Measurements from ENCODE around the gene SLC25A20.
A peak's percentile ranks its signal among the peaks of the same experiment; 100 is the strongest.
"Not testable (repeated sequence)": the region's sequence is repeated elsewhere in the genome, so short reads cannot be mapped to it uniquely, and the experiment has no call there.

The SLC25A20 gene

DNA sequence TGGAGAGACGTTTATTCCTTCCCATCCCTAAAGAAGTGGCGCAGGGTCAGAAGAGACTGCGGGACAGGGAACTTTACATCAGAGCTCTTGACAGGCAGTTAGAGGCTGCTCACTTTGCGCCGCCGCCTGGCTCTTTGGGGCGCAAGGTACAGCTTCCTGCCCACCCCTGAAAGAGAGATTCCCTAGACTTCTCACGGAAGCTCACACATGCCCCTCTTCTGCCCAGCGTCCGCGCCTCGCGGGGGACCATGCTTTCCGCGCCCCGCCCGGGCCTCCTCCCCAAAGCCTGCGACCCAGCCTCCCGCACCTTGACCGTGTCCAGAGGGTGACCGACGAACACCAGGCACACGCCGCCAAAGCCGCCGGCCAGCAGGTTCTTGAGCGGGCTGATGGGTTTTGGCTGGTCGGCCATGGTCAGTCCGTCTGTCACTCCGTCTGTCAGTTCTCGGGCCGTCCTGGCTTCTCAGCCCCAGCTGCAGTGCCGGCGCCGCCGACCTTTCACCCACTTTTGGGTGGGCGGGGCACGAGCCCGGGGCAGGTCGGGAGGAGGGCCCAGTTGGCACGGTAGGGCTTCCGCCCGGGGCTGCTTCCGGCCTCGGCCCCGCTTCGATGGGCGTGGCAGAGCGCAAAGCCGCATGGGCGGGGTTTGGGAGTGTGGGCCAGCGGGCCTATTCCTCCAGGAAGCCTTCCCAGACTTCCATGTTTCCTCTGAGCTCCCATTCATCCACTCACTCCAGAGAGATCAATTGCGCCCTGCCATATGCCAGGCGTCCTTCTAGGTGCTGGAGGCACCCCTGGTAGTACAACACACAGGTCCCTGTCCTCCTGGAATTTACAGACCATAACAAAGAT lies at the start of gene SLC25A20:
Gene SLC25A20, minus strand, starts transcription at position 500 of the 852 bp plus-strand sequence. Its CDS starts 88 bp downstream, at position 412.
- peak; percentile 70 for DNase-seq

DNA sequence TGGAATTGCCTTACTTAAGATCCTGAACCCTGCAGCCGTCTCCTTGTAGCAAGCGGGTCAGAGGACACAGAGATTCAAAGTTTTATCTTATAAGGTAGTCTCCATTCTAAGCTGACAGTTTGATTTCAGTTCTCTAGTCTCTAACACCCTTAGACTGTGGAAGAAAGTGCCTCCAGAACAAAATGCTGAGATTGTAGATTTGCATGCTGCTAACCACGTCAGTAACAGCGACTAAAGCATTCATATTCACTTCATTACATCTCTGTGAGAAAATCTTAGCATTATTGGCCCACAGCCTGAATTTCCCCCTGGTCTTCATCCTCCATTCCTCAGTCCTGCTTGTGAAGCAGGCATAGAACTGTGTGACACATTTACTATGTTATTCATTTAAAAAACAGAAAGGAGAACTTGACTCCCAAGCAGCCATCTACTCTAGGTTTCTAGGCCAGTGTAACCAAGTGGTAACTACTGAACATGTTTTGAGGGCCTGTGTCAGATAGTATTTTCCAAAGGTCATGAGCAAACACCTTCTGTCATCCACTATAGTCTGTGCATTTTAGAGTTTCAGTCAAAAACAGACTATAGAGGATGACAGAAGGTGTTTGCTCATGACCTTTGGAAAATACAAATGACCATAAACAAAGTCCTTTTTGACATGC lies 47.3 kb upstream of the SLC25A20 start:
- no peak for DNase-seq

DNA sequence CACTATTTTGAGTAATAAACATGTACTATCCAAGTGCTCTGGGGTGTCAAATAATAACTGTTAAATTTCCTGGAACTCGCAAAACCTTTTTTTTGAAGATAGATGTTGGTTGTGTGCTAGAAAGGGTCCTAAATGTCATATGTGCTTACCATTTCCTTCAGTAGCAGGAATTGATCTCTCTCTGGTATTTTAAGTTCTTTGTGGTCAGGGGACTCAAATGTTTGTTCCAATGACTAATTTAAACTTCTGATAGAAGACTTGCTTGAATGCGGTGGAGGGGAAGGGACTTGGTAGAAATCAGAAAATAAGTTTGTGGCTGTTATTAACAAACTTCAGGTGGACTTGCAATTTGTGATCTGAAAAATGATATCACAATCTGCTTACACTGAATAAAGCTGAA lies 46.8 kb upstream of the SLC25A20 start:
- no peak for DNase-seq

GRCh38 chr3:48938689-48939088 lies 40.0 kb upstream of the SLC25A20 start:
- DNase-seq, result no peak

DNA sequence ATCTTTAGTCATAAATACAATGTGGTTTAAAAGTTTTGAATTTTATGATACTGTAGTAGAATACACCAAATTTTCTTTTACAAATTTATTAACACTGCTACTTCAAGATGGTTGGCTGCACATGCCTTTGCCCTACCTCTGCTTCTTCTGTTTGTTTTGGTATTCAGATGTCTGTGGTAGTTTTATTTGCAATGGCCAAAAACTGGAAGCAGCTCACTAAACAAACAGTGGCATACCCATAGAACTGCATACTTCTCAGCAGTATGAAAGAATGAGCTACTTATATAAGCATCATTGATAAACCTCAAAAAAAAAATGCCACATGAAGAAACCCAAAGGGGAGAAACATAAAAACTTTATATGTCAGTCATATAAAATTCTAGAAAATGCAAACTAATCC lies 39.5 kb upstream of the SLC25A20 start:
- DNase-seq, result no peak

DNA sequence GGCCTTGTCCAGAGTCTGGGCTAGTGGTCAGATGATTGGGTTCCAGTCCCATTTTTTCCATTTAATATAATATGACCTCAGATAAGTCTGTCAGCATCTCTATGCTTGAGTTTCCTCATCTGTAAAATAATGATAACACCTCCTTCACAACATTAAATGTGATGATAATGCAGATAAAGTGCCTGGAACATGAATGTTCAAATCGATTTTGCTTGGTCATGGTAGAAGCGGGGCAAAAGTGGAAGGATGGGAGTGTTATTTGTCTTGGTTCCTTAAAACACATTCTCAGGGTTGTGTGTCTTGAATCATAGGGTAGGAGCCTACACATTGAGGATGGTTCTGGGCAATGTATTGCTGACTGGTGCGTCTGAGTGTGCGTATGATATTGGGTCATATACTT lies 36.8 kb upstream of the SLC25A20 start:
- no peak for DNase-seq

DNA sequence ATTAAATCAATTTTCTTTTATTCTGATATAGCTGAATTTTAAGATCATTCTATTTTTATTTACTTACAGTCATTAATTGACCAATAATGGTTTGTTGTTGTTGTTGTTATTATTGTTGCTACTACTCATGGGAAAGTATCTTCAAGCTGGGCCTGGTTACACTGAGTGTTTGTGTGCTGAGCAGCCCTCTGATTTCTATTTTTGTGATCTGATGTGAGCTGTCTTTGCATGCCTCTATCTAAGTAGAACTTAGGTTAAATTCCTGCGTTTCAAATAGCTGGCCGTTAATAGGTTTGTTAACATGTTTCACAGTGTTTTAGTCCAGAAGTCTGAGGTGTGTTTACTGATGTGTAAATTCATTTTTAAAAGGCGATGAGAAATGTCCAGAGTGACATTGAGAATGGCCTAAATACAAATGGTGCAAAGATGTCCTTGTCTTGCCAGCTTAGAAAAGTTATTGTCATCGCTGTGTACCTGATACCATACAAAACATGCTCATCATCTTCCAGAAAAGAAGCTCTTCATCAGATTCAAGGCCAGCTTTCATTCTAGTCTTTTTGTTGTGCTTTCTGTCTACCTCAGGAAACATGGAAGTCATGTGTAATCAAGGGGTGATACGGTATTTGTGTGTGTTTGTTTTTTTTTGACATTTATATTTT lies 35.8 kb upstream of the SLC25A20 start:
- DNase-seq, result no peak

DNA sequence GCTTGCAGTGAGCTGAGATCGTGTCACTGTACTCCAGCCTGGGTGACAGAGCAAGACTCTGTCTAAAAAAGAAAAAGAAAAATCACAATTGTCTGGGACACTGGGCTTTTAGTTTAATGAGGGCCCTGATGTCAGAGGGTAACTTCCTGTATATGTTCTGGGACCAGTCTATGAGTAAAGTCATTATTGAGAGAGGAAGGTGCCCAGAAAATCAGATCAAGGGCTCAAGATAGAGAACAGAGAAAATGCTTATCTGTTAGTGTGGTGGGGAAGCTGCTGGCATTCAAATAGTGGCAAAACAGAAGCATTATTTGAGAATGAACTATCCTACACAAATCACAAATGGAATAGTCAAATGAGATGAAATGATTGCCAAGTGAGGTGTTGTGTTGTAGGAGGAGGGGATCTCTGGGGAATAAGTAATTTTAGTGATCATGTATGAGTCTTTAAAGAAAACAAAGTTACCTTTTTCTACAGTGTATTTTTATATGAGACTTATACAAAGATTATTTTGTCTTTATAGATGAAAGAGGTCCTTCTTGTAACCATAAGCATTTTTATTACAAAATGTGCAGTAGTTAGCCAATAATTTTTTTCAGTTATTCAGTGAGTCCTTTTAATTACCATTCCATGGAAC lies 33.4 kb upstream of the SLC25A20 start:
- DNase-seq, result no peak

GRCh38 chr3:48930590-48930989 lies 31.9 kb upstream of the SLC25A20 start:
- DNase-seq, result no peak

- no peak for DNase-seq
Observed at GRCh38 chr3:48929358-48930035, 30.8 kb upstream of the SLC25A20 start.

- DNase-seq, result no peak
Observed at GRCh38 chr3:48928679-48929078, 30.0 kb upstream of the SLC25A20 start.

DNA sequence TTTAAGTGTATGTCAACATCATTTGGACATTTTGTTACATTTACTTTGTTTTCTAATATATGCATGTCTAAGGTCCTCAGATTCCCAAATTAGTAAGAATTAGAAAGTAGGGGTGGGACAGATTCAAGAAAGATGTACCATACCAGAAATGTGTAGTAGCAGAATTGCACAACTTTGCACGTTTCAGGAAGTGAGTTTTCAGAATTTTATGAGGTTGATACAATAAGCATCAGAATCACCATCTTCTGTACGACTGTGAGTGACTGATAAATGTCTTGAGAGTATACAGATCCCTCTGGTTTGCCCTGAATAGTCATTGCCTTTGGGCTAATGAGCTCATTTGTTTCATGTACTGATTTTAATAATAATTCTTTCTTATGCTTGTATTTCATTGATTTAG lies 29.2 kb upstream of the SLC25A20 start:
- no peak for DNase-seq

- no peak for DNase-seq
Observed at GRCh38 chr3:48926425-48927392, 28.0 kb upstream of the SLC25A20 start.

GRCh38 chr3:48919215-48920138 lies 20.8 kb upstream of the SLC25A20 start:
- no peak for DNase-seq

DNA sequence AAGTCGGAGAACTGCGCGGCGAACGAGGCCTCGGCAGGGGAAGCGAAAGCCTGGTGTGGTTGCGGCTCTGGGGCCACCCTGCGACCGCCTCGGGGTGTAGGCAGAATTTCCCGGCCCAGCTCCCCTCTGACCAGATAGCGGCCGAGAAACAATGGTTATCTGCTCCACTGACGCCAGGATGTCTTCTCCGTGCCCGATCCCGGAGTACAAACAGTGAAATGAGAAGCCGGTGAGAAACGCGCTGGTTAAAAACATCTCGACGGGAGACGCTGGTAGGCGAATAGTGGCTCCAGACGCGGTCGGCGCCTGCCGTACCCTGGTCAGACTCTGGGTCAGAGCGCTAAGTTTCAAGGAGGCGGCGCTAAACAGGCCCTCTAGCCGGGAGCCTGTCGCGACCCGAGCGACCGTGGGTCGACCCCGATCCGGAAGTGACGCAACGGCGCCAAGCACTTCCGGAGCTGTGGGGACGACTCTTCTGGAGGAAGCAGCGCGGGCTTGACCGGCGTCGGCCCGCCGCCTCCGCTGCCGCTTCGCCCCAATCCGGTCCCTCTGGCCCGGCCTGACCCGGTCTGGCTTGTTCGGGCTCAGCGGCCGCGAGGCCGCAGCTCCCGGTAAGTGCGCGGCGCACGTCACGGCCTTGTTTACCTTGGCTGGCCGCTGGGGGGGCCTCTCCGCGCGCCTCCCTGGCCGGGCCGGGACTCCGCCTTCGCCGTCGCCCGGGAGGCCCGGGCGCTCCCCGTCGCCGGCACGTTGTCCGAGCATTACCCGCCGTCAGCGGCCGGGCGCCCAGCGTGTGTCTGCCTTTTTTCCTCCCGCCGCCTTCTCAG lies 19.9 kb upstream of the SLC25A20 start, which contains the start of gene ARIH2:
Gene ARIH2, plus strand, starts transcription at position 455 of the 827 bp plus-strand sequence. CDS start 8,717 bp downstream, outside the sequence.
- peak; percentile 66 for DNase-seq

GRCh38 chr3:48915296-48915695 lies 16.6 kb upstream of the SLC25A20 start:
- no peak for DNase-seq

- DNase-seq, result not testable (repeated sequence)
Observed at GRCh38 chr3:48907026-48907425, 8.3 kb upstream of the SLC25A20 start.

- no peak for DNase-seq
Observed at GRCh38 chr3:48899273-48899672, 591 bp upstream of the SLC25A20 start.
